ENCODE measurements around the gene TIMM8B. TPM values are rescaled to one million over a fixed set of nuclear protein-coding genes. Genes with fewer than 3 reads are reported as not detected.

Gene TIMM8B
- total and polyA plus RNA-seq, 9 of the 15 experiments (the other 6 are each of a cell fraction or from before 2014, with no cell fraction given), result 95.8 to 338 (median 145) TPM

DNA sequence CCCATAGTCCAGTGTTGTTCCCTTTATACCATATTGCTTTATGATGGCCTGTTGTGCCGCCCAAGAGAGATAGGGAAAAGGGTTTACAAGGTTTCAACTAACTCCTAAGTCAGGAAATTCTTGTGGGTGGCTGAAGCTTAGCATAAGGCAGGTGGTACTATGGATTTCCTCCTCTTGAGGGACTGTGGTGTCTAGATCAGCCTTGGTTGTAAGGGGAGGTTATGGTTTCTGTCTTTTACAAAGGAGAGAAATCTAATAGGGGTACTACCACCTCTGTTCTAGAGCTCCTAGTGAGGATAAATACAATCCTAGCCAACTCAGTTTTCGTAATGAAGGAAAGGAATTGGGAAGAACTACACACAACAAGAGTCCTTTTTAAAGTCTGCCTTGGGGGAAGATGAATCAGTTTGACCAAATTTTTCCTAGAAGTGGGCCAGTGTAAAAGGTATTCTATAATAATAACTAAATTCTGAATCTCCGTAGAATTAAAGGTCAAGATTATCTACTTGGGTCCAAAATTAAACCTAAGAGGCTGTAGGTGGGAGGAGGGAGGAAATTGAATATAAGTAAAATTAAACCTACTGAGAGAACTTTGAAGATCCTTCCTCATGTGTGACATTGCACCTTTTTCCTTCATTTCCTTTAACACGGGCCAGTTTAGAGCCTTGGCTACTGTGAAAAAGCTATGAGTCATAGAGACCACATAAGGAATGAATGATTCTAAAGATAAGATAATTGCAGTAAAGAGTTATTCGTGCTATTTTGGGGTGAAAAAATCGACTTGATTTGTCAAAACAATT lies 44.2 kb downstream of the TIMM8B start (continued):
- TF ChIP-seq CCNT2 (IDR thresholded peaks at IDR 0.05; ENCODE audit: borderline replicate concordance, extremely low read depth, insufficient read length, low read depth, low read length) (no peak), MBD1 (CRISPR knock-in tag; IDR thresholded peaks at IDR 0.05) (no peak), PHB2 (IDR thresholded peaks at IDR 0.05; ENCODE audit: low read depth) (no peak), DPF2 (IDR thresholded peaks at IDR 0.05) (peak; percentile 96), POLR2G (IDR thresholded peaks at IDR 0.05; ENCODE audit: low read depth, low read length) (no peak)
- TF ChIP-seq, protein P1, sequence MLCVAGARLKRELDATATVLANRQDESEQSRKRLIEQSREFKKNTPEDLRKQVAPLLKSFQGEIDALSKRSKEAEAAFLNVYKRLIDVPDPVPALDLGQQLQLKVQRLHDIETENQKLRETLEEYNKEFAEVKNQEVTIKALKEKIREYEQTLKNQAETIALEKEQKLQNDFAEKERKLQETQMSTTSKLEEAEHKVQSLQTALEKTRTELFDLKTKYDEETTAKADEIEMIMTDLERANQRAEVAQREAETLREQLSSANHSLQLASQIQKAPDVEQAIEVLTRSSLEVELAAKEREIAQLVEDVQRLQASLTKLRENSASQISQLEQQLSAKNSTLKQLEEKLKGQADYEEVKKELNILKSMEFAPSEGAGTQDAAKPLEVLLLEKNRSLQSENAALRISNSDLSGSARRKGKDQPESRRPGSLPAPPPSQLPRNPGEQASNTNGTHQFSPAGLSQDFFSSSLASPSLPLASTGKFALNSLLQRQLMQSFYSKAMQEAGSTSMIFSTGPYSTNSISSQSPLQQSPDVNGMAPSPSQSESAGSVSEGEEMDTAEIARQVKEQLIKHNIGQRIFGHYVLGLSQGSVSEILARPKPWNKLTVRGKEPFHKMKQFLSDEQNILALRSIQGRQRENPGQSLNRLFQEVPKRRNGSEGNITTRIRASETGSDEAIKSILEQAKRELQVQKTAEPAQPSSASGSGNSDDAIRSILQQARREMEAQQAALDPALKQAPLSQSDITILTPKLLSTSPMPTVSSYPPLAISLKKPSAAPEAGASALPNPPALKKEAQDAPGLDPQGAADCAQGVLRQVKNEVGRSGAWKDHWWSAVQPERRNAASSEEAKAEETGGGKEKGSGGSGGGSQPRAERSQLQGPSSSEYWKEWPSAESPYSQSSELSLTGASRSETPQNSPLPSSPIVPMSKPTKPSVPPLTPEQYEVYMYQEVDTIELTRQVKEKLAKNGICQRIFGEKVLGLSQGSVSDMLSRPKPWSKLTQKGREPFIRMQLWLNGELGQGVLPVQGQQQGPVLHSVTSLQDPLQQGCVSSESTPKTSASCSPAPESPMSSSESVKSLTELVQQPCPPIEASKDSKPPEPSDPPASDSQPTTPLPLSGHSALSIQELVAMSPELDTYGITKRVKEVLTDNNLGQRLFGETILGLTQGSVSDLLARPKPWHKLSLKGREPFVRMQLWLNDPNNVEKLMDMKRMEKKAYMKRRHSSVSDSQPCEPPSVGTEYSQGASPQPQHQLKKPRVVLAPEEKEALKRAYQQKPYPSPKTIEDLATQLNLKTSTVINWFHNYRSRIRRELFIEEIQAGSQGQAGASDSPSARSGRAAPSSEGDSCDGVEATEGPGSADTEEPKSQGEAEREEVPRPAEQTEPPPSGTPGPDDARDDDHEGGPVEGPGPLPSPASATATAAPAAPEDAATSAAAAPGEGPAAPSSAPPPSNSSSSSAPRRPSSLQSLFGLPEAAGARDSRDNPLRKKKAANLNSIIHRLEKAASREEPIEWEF (CRISPR knock-in tag; IDR thresholded peaks at IDR 0.05), result no peak
- TF ChIP-seq, protein P2, sequence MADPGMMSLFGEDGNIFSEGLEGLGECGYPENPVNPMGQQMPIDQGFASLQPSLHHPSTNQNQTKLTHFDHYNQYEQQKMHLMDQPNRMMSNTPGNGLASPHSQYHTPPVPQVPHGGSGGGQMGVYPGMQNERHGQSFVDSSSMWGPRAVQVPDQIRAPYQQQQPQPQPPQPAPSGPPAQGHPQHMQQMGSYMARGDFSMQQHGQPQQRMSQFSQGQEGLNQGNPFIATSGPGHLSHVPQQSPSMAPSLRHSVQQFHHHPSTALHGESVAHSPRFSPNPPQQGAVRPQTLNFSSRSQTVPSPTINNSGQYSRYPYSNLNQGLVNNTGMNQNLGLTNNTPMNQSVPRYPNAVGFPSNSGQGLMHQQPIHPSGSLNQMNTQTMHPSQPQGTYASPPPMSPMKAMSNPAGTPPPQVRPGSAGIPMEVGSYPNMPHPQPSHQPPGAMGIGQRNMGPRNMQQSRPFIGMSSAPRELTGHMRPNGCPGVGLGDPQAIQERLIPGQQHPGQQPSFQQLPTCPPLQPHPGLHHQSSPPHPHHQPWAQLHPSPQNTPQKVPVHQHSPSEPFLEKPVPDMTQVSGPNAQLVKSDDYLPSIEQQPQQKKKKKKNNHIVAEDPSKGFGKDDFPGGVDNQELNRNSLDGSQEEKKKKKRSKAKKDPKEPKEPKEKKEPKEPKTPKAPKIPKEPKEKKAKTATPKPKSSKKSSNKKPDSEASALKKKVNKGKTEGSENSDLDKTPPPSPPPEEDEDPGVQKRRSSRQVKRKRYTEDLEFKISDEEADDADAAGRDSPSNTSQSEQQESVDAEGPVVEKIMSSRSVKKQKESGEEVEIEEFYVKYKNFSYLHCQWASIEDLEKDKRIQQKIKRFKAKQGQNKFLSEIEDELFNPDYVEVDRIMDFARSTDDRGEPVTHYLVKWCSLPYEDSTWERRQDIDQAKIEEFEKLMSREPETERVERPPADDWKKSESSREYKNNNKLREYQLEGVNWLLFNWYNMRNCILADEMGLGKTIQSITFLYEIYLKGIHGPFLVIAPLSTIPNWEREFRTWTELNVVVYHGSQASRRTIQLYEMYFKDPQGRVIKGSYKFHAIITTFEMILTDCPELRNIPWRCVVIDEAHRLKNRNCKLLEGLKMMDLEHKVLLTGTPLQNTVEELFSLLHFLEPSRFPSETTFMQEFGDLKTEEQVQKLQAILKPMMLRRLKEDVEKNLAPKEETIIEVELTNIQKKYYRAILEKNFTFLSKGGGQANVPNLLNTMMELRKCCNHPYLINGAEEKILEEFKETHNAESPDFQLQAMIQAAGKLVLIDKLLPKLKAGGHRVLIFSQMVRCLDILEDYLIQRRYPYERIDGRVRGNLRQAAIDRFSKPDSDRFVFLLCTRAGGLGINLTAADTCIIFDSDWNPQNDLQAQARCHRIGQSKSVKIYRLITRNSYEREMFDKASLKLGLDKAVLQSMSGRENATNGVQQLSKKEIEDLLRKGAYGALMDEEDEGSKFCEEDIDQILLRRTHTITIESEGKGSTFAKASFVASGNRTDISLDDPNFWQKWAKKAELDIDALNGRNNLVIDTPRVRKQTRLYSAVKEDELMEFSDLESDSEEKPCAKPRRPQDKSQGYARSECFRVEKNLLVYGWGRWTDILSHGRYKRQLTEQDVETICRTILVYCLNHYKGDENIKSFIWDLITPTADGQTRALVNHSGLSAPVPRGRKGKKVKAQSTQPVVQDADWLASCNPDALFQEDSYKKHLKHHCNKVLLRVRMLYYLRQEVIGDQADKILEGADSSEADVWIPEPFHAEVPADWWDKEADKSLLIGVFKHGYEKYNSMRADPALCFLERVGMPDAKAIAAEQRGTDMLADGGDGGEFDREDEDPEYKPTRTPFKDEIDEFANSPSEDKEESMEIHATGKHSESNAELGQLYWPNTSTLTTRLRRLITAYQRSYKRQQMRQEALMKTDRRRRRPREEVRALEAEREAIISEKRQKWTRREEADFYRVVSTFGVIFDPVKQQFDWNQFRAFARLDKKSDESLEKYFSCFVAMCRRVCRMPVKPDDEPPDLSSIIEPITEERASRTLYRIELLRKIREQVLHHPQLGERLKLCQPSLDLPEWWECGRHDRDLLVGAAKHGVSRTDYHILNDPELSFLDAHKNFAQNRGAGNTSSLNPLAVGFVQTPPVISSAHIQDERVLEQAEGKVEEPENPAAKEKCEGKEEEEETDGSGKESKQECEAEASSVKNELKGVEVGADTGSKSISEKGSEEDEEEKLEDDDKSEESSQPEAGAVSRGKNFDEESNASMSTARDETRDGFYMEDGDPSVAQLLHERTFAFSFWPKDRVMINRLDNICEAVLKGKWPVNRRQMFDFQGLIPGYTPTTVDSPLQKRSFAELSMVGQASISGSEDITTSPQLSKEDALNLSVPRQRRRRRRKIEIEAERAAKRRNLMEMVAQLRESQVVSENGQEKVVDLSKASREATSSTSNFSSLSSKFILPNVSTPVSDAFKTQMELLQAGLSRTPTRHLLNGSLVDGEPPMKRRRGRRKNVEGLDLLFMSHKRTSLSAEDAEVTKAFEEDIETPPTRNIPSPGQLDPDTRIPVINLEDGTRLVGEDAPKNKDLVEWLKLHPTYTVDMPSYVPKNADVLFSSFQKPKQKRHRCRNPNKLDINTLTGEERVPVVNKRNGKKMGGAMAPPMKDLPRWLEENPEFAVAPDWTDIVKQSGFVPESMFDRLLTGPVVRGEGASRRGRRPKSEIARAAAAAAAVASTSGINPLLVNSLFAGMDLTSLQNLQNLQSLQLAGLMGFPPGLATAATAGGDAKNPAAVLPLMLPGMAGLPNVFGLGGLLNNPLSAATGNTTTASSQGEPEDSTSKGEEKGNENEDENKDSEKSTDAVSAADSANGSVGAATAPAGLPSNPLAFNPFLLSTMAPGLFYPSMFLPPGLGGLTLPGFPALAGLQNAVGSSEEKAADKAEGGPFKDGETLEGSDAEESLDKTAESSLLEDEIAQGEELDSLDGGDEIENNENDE (IDR thresholded peaks at IDR 0.05; ENCODE audit: low read depth, low read length), result no peak
